Effector memory CD4-positive, alpha-beta T cell (primary cell): Measurements from ENCODE around the gene PXK.

Source experiments
- DNase-seq, 3 donors: peaks; one replicate each; pipeline ENCODE4 v3.0.0-alpha.2; 2020
- H3K27ac ChIP-seq: 2 replicates; pipeline ENCODE4 v1.7.0; 2013; ENCODE audit warnings: mild to moderate bottlenecking, low read length, moderate library complexity; ENCODE audit not compliant: insufficient read depth, poor library complexity, severe bottlenecking
- H3K27me3 ChIP-seq: replicated peaks from 2 replicates; pipeline ENCODE4 v1.7.0; 2013; ENCODE audit warnings: mild to moderate bottlenecking, low read length; ENCODE audit not compliant: insufficient read depth, control insufficient read depth, poor library complexity, severe bottlenecking
- H3K36me3 ChIP-seq: 2 replicates; pipeline ENCODE4 v1.7.0; 2013; ENCODE audit warnings: mild to moderate bottlenecking, low read length, moderate library complexity; ENCODE audit not compliant: control insufficient read depth, insufficient read depth
- H3K4me1 ChIP-seq: 2 replicates; pipeline ENCODE4 v1.7.0; 2013; ENCODE audit warnings: low read length, mild to moderate bottlenecking; ENCODE audit not compliant: control insufficient read depth, insufficient read depth, poor library complexity, severe bottlenecking
- H3K4me3 ChIP-seq: 2 replicates; pipeline ENCODE4 v1.7.0; 2013; ENCODE audit warnings: low read length, low read depth, mild to moderate bottlenecking; ENCODE audit not compliant: insufficient read depth, poor library complexity, severe bottlenecking
- H3K9me3 ChIP-seq: 2 replicates; pipeline ENCODE4 v1.7.0; 2013; ENCODE audit warnings: mild to moderate bottlenecking, low read length, moderate library complexity; ENCODE audit not compliant: control insufficient read depth

Gene PXK

DNA sequence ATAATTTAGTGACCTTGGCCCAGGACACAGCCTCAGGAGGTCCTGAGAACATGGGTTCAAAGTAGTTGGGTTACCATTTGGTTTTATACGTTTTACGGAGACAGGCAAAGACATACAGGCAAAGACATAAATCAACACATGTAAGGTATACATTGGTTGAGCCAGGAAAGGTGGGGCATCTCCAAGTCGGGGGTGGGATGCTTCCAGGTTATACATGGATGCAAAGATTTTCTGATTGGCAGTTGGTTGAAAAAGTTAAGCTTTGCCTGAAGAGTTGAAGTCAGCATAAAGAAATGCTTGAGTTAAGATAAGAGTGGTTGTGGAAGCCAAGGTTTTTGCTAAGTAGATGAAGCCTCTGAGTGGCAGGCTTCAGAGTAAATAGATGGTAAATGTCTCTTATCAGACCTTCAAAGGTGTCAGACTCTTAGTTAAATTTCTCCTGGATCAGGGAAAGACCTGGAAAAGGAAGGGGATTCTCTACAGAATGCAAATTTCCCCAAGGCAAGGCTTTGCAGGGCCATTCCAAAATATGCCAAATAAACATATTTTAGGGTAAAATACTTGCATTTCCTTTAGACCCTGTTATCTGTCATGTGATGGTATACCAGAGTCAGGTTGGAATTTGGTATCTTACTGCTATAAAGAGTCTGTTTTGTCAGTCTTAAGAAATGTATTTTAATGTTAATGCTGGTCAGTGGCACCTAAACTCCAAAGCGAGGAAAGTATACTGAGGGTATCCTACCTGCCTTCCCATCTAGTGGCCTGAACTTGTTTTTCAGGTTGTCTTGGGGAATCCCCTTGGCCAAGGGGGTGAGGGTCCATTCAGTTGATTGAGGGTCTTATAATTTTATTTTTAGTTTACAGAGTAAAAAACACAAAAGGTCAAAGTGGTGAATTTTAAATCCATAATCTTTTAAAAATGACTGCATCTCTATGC is 109.1 kb downstream of the PXK start:
- no peak for DNase-seq
- no peaks in the 10 kb centered on the region for H3K27me3 ChIP-seq
- H3K4me3 ChIP-seq = no peak overlapping the region
- no peaks in the 10 kb centered on the region for H3K4me1 ChIP-seq
- H3K9me3 ChIP-seq = no peaks in the 10 kb centered on the region
- H3K27ac ChIP-seq = no peak overlapping the region
- H3K36me3 ChIP-seq = no peaks in the 10 kb centered on the region

DNA sequence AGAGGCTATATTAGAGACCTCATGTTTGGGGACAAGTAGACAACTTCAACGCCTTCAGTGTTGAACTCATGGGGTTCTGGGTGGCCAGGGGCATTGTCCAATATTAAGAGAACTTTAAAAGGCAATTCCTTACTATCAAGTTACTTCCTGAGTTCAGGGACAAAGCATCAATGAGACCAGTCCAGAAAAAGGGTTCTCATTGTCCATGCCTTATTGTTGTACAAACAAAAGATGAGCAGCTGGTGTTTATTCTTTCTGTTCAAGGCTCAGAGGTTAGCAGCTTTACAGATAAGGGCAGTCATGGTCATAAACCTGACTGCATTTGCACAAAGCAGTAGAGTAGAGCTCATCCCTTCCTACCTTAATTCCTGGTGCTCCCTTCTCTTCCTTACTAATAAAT is 119.5 kb downstream of the PXK start:
- Histone ChIP-seq H3K9me3 (no peaks in the 10 kb centered on the region), H3K27me3 (no peaks in the 10 kb centered on the region), H3K36me3 (no peaks in the 10 kb centered on the region), H3K4me3 (no peak overlapping the region), H3K27ac (no peak overlapping the region), H3K4me1 (no peaks in the 10 kb centered on the region)
- DNase-seq = no peak

- H3K27me3 ChIP-seq = no peaks in the 10 kb centered on the region
- H3K36me3 ChIP-seq = no peaks in the 10 kb centered on the region
- H3K4me1 ChIP-seq = no peaks in the 10 kb centered on the region
- no peak overlapping the region for H3K27ac ChIP-seq
- H3K4me3 ChIP-seq = no peak overlapping the region
- DNase-seq = no peak
- no peaks in the 10 kb centered on the region for H3K9me3 ChIP-seq
Observed at GRCh38 chr3:58459160-58459559, 126.5 kb downstream of the PXK start.

DNA sequence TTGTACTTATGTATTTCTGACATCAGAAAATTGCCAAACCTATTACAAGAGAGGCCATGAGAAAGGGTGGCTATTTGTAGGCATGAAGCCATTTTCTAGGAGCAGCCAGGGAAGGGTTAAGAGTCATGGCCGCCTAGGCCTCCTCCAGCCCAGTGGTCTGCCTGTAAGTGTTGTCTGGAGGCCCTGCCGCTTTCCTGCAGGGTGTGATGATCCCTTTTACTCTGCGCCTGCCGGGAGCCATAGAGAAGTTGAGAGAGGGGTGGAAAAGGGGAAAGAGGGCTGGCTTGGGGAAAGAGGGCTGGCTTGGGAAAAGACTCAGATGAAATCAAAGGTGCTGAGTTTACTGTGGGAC is 130.1 kb downstream of the PXK start:
- no peak for DNase-seq
- Histone ChIP-seq H3K4me3 (no peak overlapping the region), H3K27me3 (no peaks in the 10 kb centered on the region), H3K27ac (no peak overlapping the region), H3K9me3 (no peaks in the 10 kb centered on the region), H3K4me1 (no peaks in the 10 kb centered on the region), H3K36me3 (no peaks in the 10 kb centered on the region)

DNA sequence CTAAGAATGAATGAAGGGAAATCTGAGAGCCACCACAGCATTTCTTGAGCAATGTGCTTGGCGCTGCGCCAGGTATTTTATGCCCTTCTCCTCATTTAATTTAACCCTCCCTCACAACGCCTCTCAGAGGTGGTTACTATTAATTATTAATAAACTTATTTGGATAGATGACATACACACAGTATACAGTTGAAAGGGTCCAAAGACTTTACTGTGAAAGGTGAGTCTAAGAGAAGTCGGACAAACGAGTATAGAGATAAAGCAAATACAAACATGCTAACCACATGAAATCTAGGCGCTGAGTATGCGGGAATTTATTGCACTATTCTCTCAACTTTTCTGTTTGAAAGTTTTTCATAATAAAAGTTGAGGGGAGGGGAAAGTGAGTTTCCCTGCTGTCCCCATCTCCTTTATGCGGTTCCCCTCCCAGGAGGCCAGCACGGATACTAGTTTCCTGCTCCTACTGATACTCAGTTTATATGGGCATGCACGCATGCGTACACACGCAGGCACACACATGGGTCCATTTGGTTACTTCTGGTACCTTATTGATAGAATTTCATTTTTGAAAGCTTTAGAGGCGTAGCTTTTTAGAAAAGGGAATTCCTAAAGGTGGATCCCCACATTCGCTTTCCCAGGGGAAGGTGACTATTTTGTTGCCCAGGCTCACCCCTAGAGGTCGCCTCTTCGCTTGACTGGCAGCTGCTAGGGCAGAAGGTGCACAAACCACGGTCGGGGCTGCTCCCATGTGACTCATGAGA is 130.7 kb downstream of the PXK start:
- Histone ChIP-seq H3K27ac (no peak overlapping the region), H3K4me1 (no peaks in the 10 kb centered on the region), H3K9me3 (no peaks in the 10 kb centered on the region), H3K36me3 (no peaks in the 10 kb centered on the region), H3K4me3 (no peak overlapping the region), H3K27me3 (no peaks in the 10 kb centered on the region)
- peak; percentile 30 to 50 (median 38) for DNase-seq

DNA sequence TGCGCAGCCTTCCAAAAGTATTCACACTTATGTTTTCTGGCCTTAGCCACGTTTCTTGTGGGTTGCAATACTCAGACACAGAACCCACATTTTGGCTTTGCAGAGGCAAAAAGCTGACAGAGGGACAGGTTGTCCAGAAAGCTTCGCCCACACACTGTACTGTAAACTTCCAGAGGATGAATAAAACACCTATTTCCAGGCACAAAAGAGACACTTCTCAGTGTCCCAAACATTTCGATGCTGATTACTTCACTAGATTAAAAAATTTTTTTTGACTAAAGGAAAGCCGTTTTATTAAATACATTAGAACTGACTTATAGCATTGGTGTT is 131.2 kb downstream of the PXK start:
- H3K4me3 ChIP-seq = no peak overlapping the region
- no peak for DNase-seq
- H3K4me1 ChIP-seq = no peaks in the 10 kb centered on the region
- H3K27ac ChIP-seq = no peak overlapping the region
- no peaks in the 10 kb centered on the region for H3K36me3 ChIP-seq
- H3K27me3 ChIP-seq = no peaks in the 10 kb centered on the region
- no peaks in the 10 kb centered on the region for H3K9me3 ChIP-seq

GRCh38 chr3:58464866-58465265 is 132.2 kb downstream of the PXK start:
- DNase-seq = no peak

GRCh38 chr3:58466899-58467563 is 134.3 kb downstream of the PXK start:
- H3K4me3 ChIP-seq = no peak overlapping the region
- H3K9me3 ChIP-seq = no peaks in the 10 kb centered on the region
- H3K27ac ChIP-seq = no peak overlapping the region
- DNase-seq = no peak
- no peaks in the 10 kb centered on the region for H3K36me3 ChIP-seq
- no peaks in the 10 kb centered on the region for H3K27me3 ChIP-seq
- peaks cover 12% of the 10 kb centered on the region for H3K4me1 ChIP-seq

More at GRCh38 chr3:58464866-58465265, 132.2 kb downstream of the PXK start:
- Histone ChIP-seq H3K27me3 (no peaks in the 10 kb centered on the region), H3K4me1 (no peaks in the 10 kb centered on the region), H3K9me3 (no peaks in the 10 kb centered on the region), H3K27ac (no peak overlapping the region), H3K36me3 (no peaks in the 10 kb centered on the region), H3K4me3 (no peak overlapping the region)

DNA sequence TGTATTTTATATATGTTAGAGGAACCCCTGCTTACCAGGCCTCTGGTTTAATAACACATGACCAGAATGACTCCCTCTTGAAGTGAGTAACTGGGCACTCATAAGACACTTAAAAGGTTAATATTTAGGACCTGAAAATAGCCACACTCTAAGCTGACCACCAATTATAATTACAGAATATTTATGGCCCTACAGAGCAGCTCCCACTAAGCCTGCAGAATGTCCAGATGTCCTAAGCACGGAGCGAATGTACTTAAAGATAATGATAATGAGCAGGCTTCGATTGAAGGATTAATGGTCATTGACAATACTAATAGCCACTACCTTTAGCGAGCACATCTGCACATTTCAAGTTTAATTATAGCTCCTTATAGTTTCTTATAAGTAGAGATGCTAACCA is 136.4 kb downstream of the PXK start:
- peaks cover 12% of the 10 kb centered on the region for H3K4me1 ChIP-seq
- H3K36me3 ChIP-seq = no peaks in the 10 kb centered on the region
- H3K27ac ChIP-seq = no peak overlapping the region
- H3K4me3 ChIP-seq = no peak overlapping the region
- no peaks in the 10 kb centered on the region for H3K9me3 ChIP-seq
- H3K27me3 ChIP-seq = no peaks in the 10 kb centered on the region
- DNase-seq = no peak
